ENCODE measurements around the gene SPHK1. TPM values are rescaled to one million over a fixed set of nuclear protein-coding genes. Genes with fewer than 3 reads are reported as not detected.
A peak's percentile ranks its signal among the peaks of the same experiment; 100 is the strongest.

The SPHK1 gene
- polyA plus RNA-seq, 1 of the 3 experiments (the other 2 are of a cell fraction): 12.3 TPM

- Histone ChIP-seq H4K20me1 (ENCODE audit: insufficient read depth) (no peaks in the 10 kb centered on the region), H3K36me3 (replicated peaks in 1 of 2; ENCODE audit: control insufficient read depth in 1 of 2, insufficient read depth in 2 of 2, low read length in 1 of 2) (peaks cover 5 to 19% of the 10 kb centered on the region in 2 experiments), H3K4me1 (ENCODE audit: control insufficient read depth in 1 of 2, insufficient read depth in 2 of 2, low read depth in 1 of 2, low read length in 1 of 2) (peaks cover 7 to 10% of the 10 kb centered on the region in 2 experiments; a peak in 2 of 4 replicates), H3K4me3 (ENCODE audit: low read depth in 2 of 2, low read length in 1 of 2) (peak overlapping the region in 1 of 2 experiments; percentile 87; a peak in 2 of 4 replicates), H3F3A (replicated peaks; ENCODE audit: insufficient read depth) (peaks cover 19% of the 10 kb centered on the region), H3K27me3 (ENCODE audit: insufficient read depth) (no peaks in the 10 kb centered on the region), H3K9me2 (no peaks in the 10 kb centered on the region), H3K27ac (ENCODE audit: low read depth in 2 of 2, low read length in 1 of 2) (peak overlapping the region in 1 of 2 experiments; percentile 30; a peak in 1 of 4 replicates), H2AFZ (ENCODE audit: low read depth) (no peak overlapping the region), H3K9me3 (no peaks in the 10 kb centered on the region), H3K79me2 (ENCODE audit: insufficient read depth) (peaks cover 54% of the 10 kb centered on the region), H3K4me2 (peak overlapping the region; percentile 75), H3K9ac (peak overlapping the region; percentile 4; the same call in 1 of the 2 replicates)
- CTCF ChIA-PET: interaction anchor here (0.8 to 8.3 kb wide), 9 partner anchors 7 to 155 kb away, joined by 3 to 128 read pairs (median 10); partner anchors contain the start of gene SPHK1
- no peak for DNase-seq
- TF ChIP-seq GATA2 (CRISPR knock-in tag; IDR thresholded peaks at IDR 0.05) (no peak), RFX5 (IDR thresholded peaks at IDR 0.05; ENCODE audit: low read length) (no peak), FOXM1 (IDR thresholded peaks at IDR 0.05; ENCODE audit: low read depth) (no peak), TAF1 (IDR thresholded peaks at IDR 0.05; ENCODE audit: borderline replicate concordance, low read depth, low read length) (no peak), RXRA (IDR thresholded peaks at IDR 0.05; ENCODE audit: borderline replicate concordance, low read depth) (no peak), CHD2 (IDR thresholded peaks at IDR 0.05; ENCODE audit: low read length, partially characterized antibody) (no peak), EZH2phosphoT487 (IDR thresholded peaks at IDR 0.05; ENCODE audit: borderline replicate concordance, low read depth) (no peak), USF2 (IDR thresholded peaks at IDR 0.05; ENCODE audit: borderline replicate concordance, low read depth, low read length) (no peak), GABPA (IDR thresholded peaks at IDR 0.05; ENCODE audit: low read depth) (no peak), YY1 (IDR thresholded peaks at IDR 0.05; ENCODE audit: low read depth) (no peak), FOXJ3 (CRISPR knock-in tag; IDR thresholded peaks at IDR 0.05) (no peak), IRF3 (IDR thresholded peaks at IDR 0.05; ENCODE audit: low read depth, low read length) (no peak), RCOR1 (IDR thresholded peaks at IDR 0.05; ENCODE audit: low read length) (no peak), TEAD4 (IDR thresholded peaks at IDR 0.05; ENCODE audit: borderline replicate concordance, insufficient read depth) (no peak), MXI1 (IDR thresholded peaks at IDR 0.05; ENCODE audit: low read depth, low read length) (no peak), USF1 (IDR thresholded peaks at IDR 0.05; ENCODE audit: borderline replicate concordance, low read depth) (no peak), SMC3 (IDR thresholded peaks at IDR 0.05; ENCODE audit: low read depth, low read length) (no peak)
- TF ChIP-seq, protein P1, sequence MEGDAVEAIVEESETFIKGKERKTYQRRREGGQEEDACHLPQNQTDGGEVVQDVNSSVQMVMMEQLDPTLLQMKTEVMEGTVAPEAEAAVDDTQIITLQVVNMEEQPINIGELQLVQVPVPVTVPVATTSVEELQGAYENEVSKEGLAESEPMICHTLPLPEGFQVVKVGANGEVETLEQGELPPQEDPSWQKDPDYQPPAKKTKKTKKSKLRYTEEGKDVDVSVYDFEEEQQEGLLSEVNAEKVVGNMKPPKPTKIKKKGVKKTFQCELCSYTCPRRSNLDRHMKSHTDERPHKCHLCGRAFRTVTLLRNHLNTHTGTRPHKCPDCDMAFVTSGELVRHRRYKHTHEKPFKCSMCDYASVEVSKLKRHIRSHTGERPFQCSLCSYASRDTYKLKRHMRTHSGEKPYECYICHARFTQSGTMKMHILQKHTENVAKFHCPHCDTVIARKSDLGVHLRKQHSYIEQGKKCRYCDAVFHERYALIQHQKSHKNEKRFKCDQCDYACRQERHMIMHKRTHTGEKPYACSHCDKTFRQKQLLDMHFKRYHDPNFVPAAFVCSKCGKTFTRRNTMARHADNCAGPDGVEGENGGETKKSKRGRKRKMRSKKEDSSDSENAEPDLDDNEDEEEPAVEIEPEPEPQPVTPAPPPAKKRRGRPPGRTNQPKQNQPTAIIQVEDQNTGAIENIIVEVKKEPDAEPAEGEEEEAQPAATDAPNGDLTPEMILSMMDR (IDR thresholded peaks at IDR 0.05): no peak
- 86% methylated on average over 9 of the region's 9 CpGs for WGBS (ENCODE audit: low lambda C conversion rate)
- POLR2A ChIA-PET: interaction anchor here (4.9 kb wide), 1 partner anchor 33 kb away, joined by 39 read pairs; the partner anchor contains the start of gene SPHK1
Observed at GRCh38 chr17:76351526-76352071, 32.8 kb upstream of the SPHK1 start.
